Central memory CD8-positive, alpha-beta T cell (primary cell): ENCODE measurements around the gene UEVLD.

Experiments used
- ATAC-seq: fragments of 150-1000 bp; cut with Tn5 transposase; replicated peaks from 2 replicates; pipeline ENCODE4 v1.10.0; 2022; ENCODE audit warnings: mild to moderate bottlenecking, moderate FRiP score, moderate number of reproducible peaks; ENCODE audit not compliant: poor library complexity, severe bottlenecking; ENCODE audit errors: extremely low read depth
- DNase-seq, 2 donors: peaks; one replicate each; pipeline ENCODE4 v3.0.0; 2021; ENCODE audit warnings: low spot score in 2 of 2
- H3K27ac Mint-ChIP-seq: one replicate; pipeline ENCODE4 v1.8.0; 2022; ENCODE audit warnings: low read depth, mild to moderate bottlenecking, moderate library complexity, mixed read lengths
- H3K27me3 Mint-ChIP-seq: one replicate; pipeline ENCODE4 v1.8.0; 2022; ENCODE audit warnings: mixed read lengths
- H3K36me3 Mint-ChIP-seq: one replicate; pipeline ENCODE4 v1.8.0; 2022; ENCODE audit warnings: mild to moderate bottlenecking, moderate library complexity, mixed read lengths; ENCODE audit not compliant: insufficient read depth
- H3K4me1 Mint-ChIP-seq: one replicate; pipeline ENCODE4 v1.8.0; 2022; ENCODE audit warnings: mixed read lengths
- H3K4me3 Mint-ChIP-seq: one replicate; pipeline ENCODE4 v1.8.0; 2022; ENCODE audit warnings: mild to moderate bottlenecking, moderate library complexity, mixed read lengths
- H3K9me3 Mint-ChIP-seq: one replicate; pipeline ENCODE4 v1.8.0; 2022; ENCODE audit warnings: mixed read lengths

Gene UEVLD

DNA sequence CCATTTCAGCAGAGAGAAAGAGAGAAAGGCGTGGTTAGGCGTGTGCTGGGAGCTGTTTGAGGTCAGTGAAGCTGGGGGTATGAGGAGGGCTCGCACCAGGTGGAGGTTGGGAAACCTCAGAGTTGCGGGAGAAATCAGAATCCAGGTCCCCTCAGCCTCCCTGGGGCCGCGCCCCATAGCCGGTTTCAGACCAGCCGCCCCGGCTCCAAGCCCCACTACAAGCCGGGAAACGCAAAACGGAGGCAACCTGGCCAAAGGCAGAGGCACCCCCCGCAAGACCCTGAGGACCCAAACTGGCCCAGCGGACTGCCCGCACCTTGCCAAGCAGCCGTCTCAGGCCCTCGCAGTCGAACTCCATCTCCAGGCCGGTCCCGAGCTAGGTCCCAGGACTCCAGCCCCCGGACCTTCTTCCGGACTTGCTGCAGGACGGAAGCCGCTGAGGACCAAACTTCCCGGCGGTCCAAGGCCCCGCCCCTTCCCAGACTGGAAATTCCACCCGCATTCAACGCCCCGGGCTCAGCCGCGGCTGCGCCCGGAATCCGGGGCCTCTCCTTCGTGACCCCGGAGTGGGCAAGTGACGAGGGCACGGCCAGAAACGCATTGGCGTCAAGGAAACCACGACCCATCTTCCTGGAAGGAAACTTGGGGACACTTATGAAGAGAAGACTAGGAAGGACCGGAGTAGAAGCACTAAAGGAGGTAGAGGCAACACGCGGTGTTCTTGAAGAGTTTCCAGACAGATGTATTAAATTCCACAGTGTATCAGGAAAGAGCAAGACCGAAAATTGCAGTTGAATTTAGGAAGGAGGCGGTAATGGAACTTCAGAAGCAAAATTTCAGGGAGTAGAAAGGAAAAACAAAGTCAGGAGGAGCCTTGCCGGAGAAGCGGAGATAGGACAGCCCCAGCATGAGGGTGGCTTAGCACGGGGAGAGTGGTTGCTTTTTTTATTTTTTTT lies at the start of gene UEVLD:
Gene UEVLD (minus strand): TSS at position 438 of the 956 bp plus-strand sequence. CDS start 80 bp downstream, at position 358.
- no peaks in the 10 kb centered on the region for H3K4me1 Mint-ChIP-seq
- no peaks in the 10 kb centered on the region for H3K9me3 Mint-ChIP-seq
- ATAC-seq = peak; percentile 41
- H3K27me3 Mint-ChIP-seq = no peaks in the 10 kb centered on the region
- peaks cover 2% of the 10 kb centered on the region for H3K36me3 Mint-ChIP-seq
- no peak within 1 kb of the TSS for H3K4me3 Mint-ChIP-seq
- no peak within 1 kb of the TSS for H3K27ac Mint-ChIP-seq
- DNase-seq = peak; percentile 23 to 25

DNA sequence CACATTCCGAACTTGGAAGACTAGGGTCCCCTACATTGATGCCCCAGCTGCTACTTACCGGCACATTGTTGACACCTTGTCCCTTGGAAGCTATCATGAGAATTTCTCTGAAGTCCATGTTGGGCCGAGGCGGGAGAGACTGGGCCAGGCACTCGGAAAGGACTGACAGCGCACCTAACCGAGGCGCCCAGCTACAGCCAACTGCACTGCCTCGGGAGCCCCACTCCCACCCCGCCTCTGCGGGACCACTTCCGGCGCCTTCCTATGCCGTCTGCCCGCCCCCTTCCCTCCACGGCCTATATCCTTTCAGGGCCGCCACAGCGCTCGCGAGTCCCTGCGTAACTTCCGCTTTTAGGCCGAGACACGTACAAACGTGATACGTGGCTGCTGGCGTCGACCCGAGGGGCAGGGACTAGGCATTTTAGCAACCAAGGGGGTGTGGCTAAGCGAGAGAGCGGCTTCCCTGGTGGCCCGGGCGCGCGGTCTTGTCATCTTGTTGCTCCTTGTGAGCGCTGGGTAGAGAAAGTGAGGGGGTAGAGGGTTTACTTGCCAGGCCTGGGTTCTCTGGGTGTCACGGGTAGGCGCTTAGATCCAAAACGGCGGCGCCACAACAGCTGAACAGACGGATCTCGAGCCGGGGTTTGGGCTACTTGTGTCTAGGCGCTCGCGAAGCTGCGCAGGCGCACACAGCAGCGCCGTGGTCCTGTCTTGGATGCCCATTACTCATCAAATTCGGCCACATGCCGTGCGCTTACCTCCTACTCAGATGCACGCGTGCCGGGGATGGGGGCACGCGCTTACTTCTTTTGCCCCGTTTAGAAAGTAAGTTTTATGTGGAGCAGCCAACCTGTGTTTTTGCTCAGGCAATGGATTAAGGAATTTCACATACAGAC lies 45.9 kb upstream of the UEVLD start, which contains the start of gene SPTY2D1:
Gene SPTY2D1 (minus strand): TSS at position 203 of the 893 bp plus-strand sequence. CDS start 85 bp downstream, at position 118.
- peak within 1 kb of the TSS; percentile 84 for H3K4me3 Mint-ChIP-seq
- H3K27me3 Mint-ChIP-seq = peaks cover 10% of the 10 kb centered on the region
- no peaks in the 10 kb centered on the region for H3K9me3 Mint-ChIP-seq
- peaks cover 16% of the 10 kb centered on the region for H3K36me3 Mint-ChIP-seq
- peak; percentile 95 for ATAC-seq
- peak within 1 kb of the TSS; percentile 97 for H3K27ac Mint-ChIP-seq
- peaks cover 23% of the 10 kb centered on the region for H3K4me1 Mint-ChIP-seq
- DNase-seq = peak; percentile 91 to 98

DNA sequence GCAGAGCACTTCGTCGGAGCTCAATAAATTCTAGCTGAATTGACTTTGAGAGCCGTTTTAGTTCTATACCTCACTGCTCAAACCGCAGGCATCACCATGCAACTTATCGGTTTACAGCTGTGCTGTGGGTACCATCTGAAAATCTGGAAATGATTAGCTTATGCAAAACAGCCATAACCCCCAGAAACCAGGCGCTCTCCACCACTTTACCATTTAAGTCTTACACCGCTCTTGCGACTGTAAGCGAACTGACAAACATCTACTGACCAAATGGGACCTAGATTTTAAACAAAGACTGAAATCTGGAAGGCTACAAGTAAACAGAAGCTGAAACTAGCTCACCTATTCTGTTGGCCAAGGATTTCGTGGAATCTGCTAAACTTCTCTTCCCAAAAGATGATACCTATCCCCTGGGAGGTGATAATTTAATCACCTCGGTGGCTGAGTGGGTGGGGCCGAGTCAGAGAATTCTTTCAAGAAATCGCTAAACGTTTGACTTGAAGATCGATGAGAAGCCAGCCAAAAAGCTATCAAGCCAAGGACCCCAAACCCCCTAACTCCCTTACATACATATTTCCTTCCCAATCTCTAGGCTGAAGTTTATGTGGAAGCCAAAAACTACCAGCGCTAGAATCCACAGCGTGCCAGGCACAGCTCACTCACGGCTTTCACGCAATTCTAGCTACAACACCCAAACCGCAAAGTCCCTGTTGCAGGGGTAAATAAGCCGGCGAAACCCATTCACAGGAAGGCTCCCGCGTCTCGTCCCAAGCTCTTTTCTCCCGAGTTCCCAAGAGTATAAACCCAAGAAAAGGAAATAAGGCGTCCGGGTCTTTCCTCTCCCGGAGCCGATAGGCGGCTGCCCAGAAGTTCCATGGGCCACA lies 45.0 kb upstream of the UEVLD start:
- ATAC-seq (peak; percentile 21), DNase-seq (no peak)
- Mint-ChIP-seq H3K27me3 (peaks cover 10% of the 10 kb centered on the region), H3K4me3 (peak overlapping the region; percentile 84), H3K4me1 (peaks cover 28% of the 10 kb centered on the region), H3K36me3 (peaks cover 18% of the 10 kb centered on the region), H3K9me3 (no peaks in the 10 kb centered on the region), H3K27ac (peak overlapping the region; percentile 97)

DNA sequence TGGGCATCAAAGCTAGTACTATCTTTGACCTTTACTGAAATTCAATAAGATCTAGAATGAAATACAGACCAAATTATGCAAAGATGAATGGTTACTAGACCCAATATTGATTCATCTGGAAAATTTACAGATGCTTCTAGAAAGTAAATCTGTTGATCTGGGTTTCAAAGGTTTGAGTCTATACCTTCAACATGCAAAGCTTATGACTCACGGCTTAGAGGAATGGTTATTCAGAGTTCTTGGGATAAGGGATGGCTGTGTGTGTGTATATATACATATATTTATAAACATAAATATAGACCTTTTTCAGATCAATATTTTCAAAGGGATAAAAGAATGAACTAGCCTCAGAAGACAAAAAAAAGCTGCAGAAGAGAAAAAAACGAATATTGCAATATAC lies 44.3 kb upstream of the UEVLD start:
- ATAC-seq (no peak), DNase-seq (no peak)
- Mint-ChIP-seq H3K4me3 (peak overlapping the region; percentile 84), H3K4me1 (peaks cover 35% of the 10 kb centered on the region), H3K27me3 (peaks cover 10% of the 10 kb centered on the region), H3K36me3 (peaks cover 18% of the 10 kb centered on the region), H3K9me3 (no peaks in the 10 kb centered on the region), H3K27ac (no peak overlapping the region)

DNA sequence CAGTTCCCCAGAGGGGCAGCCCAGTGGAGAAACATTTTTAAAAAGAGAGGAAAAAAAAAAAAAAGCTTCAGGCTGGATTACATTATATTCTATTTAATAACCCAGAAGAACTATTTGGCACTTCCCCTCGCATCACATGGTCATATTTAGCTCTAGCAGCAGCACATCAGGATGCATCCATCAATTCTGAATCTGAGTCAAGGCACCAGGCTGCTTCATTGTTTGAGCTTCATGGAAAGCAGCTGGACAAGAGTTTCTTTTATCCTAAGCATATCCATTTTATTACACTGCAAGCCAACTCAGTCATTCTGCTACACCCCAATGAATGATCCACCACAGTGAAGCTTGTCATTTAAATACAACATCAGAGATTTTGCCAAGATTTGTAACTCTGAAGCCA lies 35.6 kb upstream of the UEVLD start:
- no peak for ATAC-seq
- H3K4me1 Mint-ChIP-seq = peaks cover 39% of the 10 kb centered on the region
- DNase-seq = no peak
- H3K4me3 Mint-ChIP-seq = no peak overlapping the region
- H3K27me3 Mint-ChIP-seq = no peaks in the 10 kb centered on the region
- H3K27ac Mint-ChIP-seq = no peak overlapping the region
- no peaks in the 10 kb centered on the region for H3K9me3 Mint-ChIP-seq
- peaks cover under 1% of the 10 kb centered on the region for H3K36me3 Mint-ChIP-seq

DNA sequence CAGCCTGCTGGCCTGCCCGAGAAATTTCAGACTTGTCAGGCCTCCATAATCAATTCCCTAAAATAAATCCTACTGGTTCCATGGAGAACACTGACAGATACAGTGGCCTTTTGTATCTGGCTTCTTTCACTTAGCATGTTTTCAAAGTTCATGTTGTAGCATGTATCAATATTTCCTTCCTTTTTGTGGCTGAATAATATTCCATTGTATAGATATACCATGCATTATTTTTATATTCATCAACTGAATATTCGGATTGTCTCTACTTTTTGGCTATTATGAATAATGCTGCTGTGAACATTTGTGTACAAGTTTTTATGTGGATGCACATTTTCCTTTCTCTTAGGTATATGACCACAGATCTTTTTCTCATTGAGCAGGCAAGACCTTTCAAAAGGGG lies 35.2 kb upstream of the UEVLD start:
- H3K27me3 Mint-ChIP-seq = no peaks in the 10 kb centered on the region
- H3K4me3 Mint-ChIP-seq = no peak overlapping the region
- H3K9me3 Mint-ChIP-seq = no peaks in the 10 kb centered on the region
- ATAC-seq = no peak
- no peaks in the 10 kb centered on the region for H3K36me3 Mint-ChIP-seq
- no peak overlapping the region for H3K27ac Mint-ChIP-seq
- no peak for DNase-seq
- H3K4me1 Mint-ChIP-seq = peaks cover 40% of the 10 kb centered on the region

DNA sequence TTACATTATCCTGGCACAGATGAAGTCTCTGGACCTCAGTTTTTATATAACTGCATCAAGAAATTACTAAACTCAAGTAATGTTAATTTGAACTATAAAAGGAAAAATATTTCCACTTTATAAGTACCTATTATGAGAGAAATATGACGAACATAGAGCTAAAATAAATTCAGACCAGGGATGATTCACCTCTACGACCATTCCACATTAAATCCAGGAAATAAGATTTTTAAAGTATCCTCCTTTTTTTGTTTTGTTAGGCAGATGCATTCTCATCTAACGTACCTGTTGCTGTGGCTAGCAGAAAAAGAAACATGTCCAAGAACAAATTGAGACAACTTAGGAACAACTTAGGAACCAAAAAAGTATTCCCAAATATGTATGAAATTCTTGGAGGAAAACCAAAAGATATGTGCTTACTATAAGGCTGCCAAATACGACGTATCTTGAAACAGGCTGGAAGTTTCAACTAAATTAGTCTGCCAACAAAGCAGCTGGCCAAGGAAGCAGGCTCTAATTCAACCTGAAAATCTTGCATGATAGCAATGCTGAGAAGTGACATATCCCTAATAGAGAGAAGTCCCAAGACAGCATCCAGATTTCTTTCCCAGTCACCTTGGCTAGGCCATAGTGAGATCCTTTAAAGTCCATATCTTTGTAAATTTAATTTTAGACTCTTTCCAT lies 29.9 kb upstream of the UEVLD start:
- DNase-seq (no peak), ATAC-seq (no peak)

DNA sequence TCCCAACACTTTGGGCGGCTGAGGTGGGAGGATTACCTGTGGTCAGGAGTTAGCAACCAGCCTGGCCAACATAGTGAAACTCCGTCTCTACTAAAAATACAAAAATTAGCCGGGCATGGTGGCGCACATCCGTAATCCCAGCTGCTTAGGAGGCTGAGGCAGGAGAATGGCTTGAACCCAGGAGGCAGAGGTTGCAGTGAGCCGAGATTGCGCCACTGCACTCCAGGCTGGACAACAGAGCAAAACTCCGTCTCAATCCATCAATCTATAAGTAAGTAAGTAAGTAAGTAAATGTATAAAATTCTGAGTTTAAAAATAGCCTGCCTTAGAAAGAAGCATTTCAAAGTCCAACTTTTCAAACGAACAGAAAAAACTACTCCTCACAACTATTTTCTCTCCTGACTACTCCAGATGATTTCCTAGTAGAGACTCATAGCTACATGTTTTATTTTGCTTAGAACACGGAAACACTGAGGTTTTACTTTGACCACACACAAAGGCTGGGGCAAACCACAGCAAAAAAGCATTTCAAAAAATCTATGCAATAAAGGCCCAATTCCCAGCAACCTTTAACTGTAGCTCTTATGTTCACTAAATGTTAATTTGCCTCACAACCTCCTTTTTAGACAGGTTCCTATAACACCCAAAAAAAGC lies 29.3 kb upstream of the UEVLD start:
- Mint-ChIP-seq H3K4me3 (peak overlapping the region; percentile 66), H3K27ac (peak overlapping the region; percentile 59), H3K27me3 (no peaks in the 10 kb centered on the region), H3K36me3 (peaks cover 28% of the 10 kb centered on the region), H3K9me3 (no peaks in the 10 kb centered on the region), H3K4me1 (peaks cover 44% of the 10 kb centered on the region)
- DNase-seq (no peak), ATAC-seq (peak; percentile 68)

More for the DNA sequence above, 29.9 kb upstream of the UEVLD start:
- Mint-ChIP-seq H3K27ac (peak overlapping the region; percentile 59), H3K9me3 (no peaks in the 10 kb centered on the region), H3K4me3 (peak overlapping the region; percentile 66), H3K36me3 (peaks cover 24% of the 10 kb centered on the region), H3K4me1 (peaks cover 44% of the 10 kb centered on the region), H3K27me3 (no peaks in the 10 kb centered on the region)

DNA sequence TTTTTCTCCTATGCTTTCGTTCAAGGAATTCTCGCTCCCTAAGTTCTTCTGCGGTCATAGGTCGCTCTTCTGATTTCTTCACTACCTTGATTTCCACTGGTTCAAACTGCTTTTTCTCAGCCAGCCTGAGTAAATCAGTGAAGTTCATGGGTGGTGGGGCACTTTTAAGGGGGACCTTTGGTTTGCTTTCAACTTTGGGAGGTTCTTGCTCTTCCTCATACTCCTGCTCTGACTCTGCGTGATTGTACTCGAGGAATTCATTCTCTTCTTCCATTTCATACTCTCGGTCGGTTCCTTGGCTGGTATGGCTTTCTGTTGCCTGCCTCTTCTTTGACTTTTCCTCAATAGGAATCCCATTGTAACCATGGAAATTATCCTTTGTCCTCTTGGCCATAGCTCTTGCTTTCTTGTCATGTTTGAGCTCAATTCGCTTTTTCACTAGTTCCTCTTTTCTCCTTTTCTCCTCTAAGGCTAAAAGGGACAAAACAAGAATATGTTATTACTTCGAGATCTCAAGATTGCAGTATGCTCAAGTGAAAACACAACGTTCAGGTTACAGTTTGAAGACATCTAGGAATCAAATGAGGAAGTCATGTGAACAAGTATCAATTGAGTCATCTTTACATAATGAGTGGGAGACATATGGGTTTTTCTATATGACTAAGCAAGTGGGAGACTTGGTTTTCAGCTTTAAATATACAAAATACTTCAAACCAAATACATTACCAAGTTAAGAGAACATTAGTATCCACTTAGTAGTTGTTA lies 27.3 kb upstream of the UEVLD start:
- no peak overlapping the region for H3K4me3 Mint-ChIP-seq
- peaks cover 31% of the 10 kb centered on the region for H3K36me3 Mint-ChIP-seq
- ATAC-seq (no peak), DNase-seq (no peak)
- H3K27ac Mint-ChIP-seq = peak overlapping the region; percentile 15
- peaks cover 33% of the 10 kb centered on the region for H3K4me1 Mint-ChIP-seq
- no peaks in the 10 kb centered on the region for H3K27me3 Mint-ChIP-seq
- H3K9me3 Mint-ChIP-seq = no peaks in the 10 kb centered on the region

DNA sequence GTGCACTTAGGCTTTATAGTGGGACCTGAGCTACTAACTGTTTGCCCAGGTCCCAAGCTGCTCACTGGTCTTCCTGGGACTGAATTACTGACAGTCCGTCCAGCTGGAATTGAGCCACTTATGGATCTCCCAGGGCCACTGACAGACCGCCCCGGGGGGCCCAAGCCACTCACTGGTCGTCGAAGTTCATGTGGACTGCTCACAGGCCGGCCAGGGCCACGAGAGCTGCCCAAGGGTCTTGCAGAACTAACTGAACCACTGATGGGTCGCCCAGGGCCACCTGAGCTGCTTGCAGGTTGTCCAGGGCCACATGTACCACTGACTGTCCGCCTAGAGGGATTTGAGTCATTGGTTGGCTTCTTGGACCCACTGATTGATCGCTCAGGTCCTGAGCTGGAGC lies 26.1 kb upstream of the UEVLD start:
- DNase-seq (no peak), ATAC-seq (no peak)
- Mint-ChIP-seq H3K4me1 (peaks cover 28% of the 10 kb centered on the region), H3K27ac (peak overlapping the region; percentile 49), H3K4me3 (no peak overlapping the region), H3K36me3 (peaks cover 39% of the 10 kb centered on the region), H3K27me3 (no peaks in the 10 kb centered on the region), H3K9me3 (no peaks in the 10 kb centered on the region)
